Gastrocnemius medialis (tissue), 4 donors: ENCODE data around the gene TMEM128.

Experiments used
- CTCF ChIP-seq, 5 experiments: fragments of 450-650 bp in 3 of 5; fragments of 200-600 bp in 2 of 5; sonication (generic) in 2 of 5; IDR thresholded peaks in 4 of 5; conservative IDR thresholded peaks in 1 of 5; 1 replicate in 4 of 5; 2 replicates in 1 of 5; pipeline ENCODE4 v1.5.1; 2016 to 2019; ENCODE audit warnings: antibody characterized with exemption in 5 of 5, mild to moderate bottlenecking in 3 of 5, moderate library complexity in 3 of 5
- POLR2A ChIP-seq, 2 donors: fragments of 450-650 bp; IDR thresholded peaks; one replicate each; pipeline ENCODE4 v1.6.1; 2017; ENCODE audit warnings: antibody characterized with exemption in 2 of 2, mild to moderate bottlenecking in 2 of 2, moderate library complexity in 2 of 2

- TF ChIP-seq CTCF (IDR thresholded peaks at IDR 0.05 in 4 of 5, conservative IDR thresholded peaks at IDR 0.05 in 1 of 5): no peak
- TF ChIP-seq POLR2A (IDR thresholded peaks at IDR 0.05): no peak
Observed at GRCh38 chr4:4248885-4249203, 821 bp upstream of the TMEM128 start.
